Adrenal gland (tissue), 12 donors: ENCODE results near the gene MIER3. TPM values are rescaled to one million over a fixed set of nuclear protein-coding genes. Genes with fewer than 3 reads are reported as not detected.

ENCODE experiments used
- DNase-seq, 7 donors: peaks; one replicate each; pipeline ENCODE4 v3.0.0-alpha.2; 2019 to 2020
- H3K27ac ChIP-seq, 5 donors: fragments of 200-600 bp; sonication (generic) in 4 of 5; 1 replicate in 3 of 5; 2 replicates in 2 of 5; pipeline versions ENCODE4 v1.5.1 to v1.8.0; 2016 to 2020; ENCODE audit warnings: mild to moderate bottlenecking in 1 of 5
- H3K27me3 ChIP-seq: fragments of 200-600 bp; 2 replicates; pipeline ENCODE4 v1.8.0; 2021
- H3K36me3 ChIP-seq, 2 donors: fragments of 200-600 bp; replicated peaks in 1 of 2; 1 replicate in 1 of 2; 2 replicates in 1 of 2; pipeline versions ENCODE4 v1.5.1 to v1.8.0; 2018 to 2022
- H3K4me1 ChIP-seq, 2 donors: fragments of 200-600 bp; replicated peaks in 1 of 2; 1 replicate in 1 of 2; 2 replicates in 1 of 2; pipeline versions ENCODE4 v1.5.1 to v1.8.0; 2018 to 2021
- H3K4me3 ChIP-seq, 4 donors: fragments of 200-600 bp; sonication (generic) in 3 of 4; one replicate each; pipeline ENCODE4 v1.5.1; 2016 to 2018
- H3K9me3 ChIP-seq, 3 donors: fragments of 200-600 bp; sonication (generic) in 1 of 3; replicated peaks in 1 of 3; 1 replicate in 2 of 3; 2 replicates in 1 of 3; pipeline versions ENCODE4 v1.5.1 to v1.8.0; 2016 to 2021
- CTCF ChIP-seq, 6 experiments: fragments of 450-650 bp in 4 of 6; fragments of 200-600 bp in 2 of 6; sonication (generic) in 1 of 6; IDR thresholded peaks; 1 replicate in 5 of 6; 2 replicates in 1 of 6; pipeline versions ENCODE4 v1.5.1 to v1.8.0; 2016 to 2021; ENCODE audit warnings: antibody characterized with exemption in 6 of 6, mild to moderate bottlenecking in 2 of 6, moderate library complexity in 1 of 6
- POLR2A ChIP-seq, 2 donors: fragments of 450-650 bp; IDR thresholded peaks; one replicate each; pipeline ENCODE4 v1.6.1; 2017; ENCODE audit warnings: antibody characterized with exemption in 2 of 2, mild to moderate bottlenecking in 2 of 2, moderate library complexity in 1 of 2
- WGBS, 4 donors: extraction: QIAGEN DNeasy Blood & Tissue Kit in 2 of 4; methylation state at CpG; one replicate each; pipeline versions ENCODE4 v1.1.5 to v1.1.7; 2013 to 2017; 5-methylcytosine and 5-hydroxymethylcytosine counted together
- intact Hi-C, 2 donors: fragments of 100-400 bp; cut with DNase I; formaldehyde crosslinking; loops; one replicate each; pipeline versions ENCODE4 v1.14.1 to v1.15.0; 2022 to 2023
- polyA plus RNA-seq, 3 donors: library from polyadenylated mRNA; stranded (reverse); fragments of 200-250 nt in 2 of 3; fragments of 350-450 nt in 1 of 3; fragmentation: Illumina TruSeq in 1 of 3; extraction: RNeasy Lipid Tissue Mini Kit (QIAGEN cat#74804) in 1 of 3; gene quantifications; one replicate each; pipeline ENCODE4 v1.2.3, GENCODE V29; 2013 to 2014
- total RNA-seq, 9 donors: library from RNA; depleted of rRNA in 4 of 9; stranded (reverse); fragments of >200 nt in 4 of 9; fragments of 120-200 nt in 1 of 9; fragmentation: NEBNext Ultra II Directional in 1 of 9; extraction: Animal tissue kit (Norgen Biotek cat#: 25700) in 1 of 9; gene quantifications; one replicate each; pipeline versions ENCODE4 v1.1.0 to v1.2.4, GENCODE V29; 2013 to 2023
- donor health status: healthy with polysubstance abuse.
- donor health status: Bipolar disorder and iron deficiency.
- donor health status: DM: yes; HTN: yes; CAD: no.
- donor health status: DM: no; HTN: no; CAD: no.
- donor health status: DM: no; HTN: no; CAD: no.
- donor health status: DM: yes; HTN: yes; CAD: no.

The MIER3 gene
- total and polyA plus RNA-seq, 12 donors: 5.1 to 30.2 (median 19.1) TPM

GRCh38 chr5:56893251-56893951 lies 58.5 kb downstream of the MIER3 start:
- no peak overlapping the region for H3K27ac ChIP-seq

GRCh38 chr5:56881571-56881970 lies 70.4 kb downstream of the MIER3 start:
- Histone ChIP-seq H3K27ac (no peak overlapping the region), H3K4me1 (no peaks in the 10 kb centered on the region), H3K9me3 (no peaks in the 10 kb centered on the region), H3K27me3 (no peaks in the 10 kb centered on the region), H3K36me3 (peaks cover 0 to 77% of the 10 kb centered on the region in 2 donors), H3K4me3 (no peak overlapping the region)
- 95 to 99% (median 99%) methylated on average over 5 of the region's 5 CpGs for WGBS, 4 donors
- TF ChIP-seq CTCF (IDR thresholded peaks at IDR 0.05): no peak
- no peak for TF ChIP-seq POLR2A (IDR thresholded peaks at IDR 0.05)
- DNase-seq: no peak
- intact Hi-C loops: no loop called here

More at GRCh38 chr5:56893251-56893951, 58.5 kb downstream of the MIER3 start:
- Histone ChIP-seq H3K9me3 (no peaks in the 10 kb centered on the region), H3K4me3 (no peak overlapping the region), H3K36me3 (peaks cover 0 to 21% of the 10 kb centered on the region in 2 donors), H3K4me1 (no peaks in the 10 kb centered on the region), H3K27me3 (no peaks in the 10 kb centered on the region)
- intact Hi-C loops: no loop called here
- TF ChIP-seq POLR2A (IDR thresholded peaks at IDR 0.05) (no peak), CTCF (IDR thresholded peaks at IDR 0.05) (no peak)
- WGBS, 4 donors: 92 to 98% (median 95%) methylated on average over 5 of the region's 5 CpGs
- DNase-seq: no peak

- TF ChIP-seq POLR2A (IDR thresholded peaks at IDR 0.05): no peak
- TF ChIP-seq CTCF (IDR thresholded peaks at IDR 0.05): no peak
- DNase-seq: no peak
- Histone ChIP-seq H3K27me3 (no peaks in the 10 kb centered on the region), H3K36me3 (peaks cover 0 to 58% of the 10 kb centered on the region in 2 donors), H3K9me3 (no peaks in the 10 kb centered on the region), H3K4me1 (no peaks in the 10 kb centered on the region), H3K4me3 (no peak overlapping the region), H3K27ac (no peak overlapping the region)
- 61 to 73% (median 70%) methylated on average over 3 of the region's 3 CpGs for WGBS, 4 donors
- intact Hi-C loops: no loop called here
These were observed 75.6 kb downstream of the MIER3 start for GRCh38 chr5:56876327-56876726.

- TF ChIP-seq CTCF (IDR thresholded peaks at IDR 0.05): no peak
- no peak for TF ChIP-seq POLR2A (IDR thresholded peaks at IDR 0.05)
These were observed 78.9 kb downstream of the MIER3 start for GRCh38 chr5:56873056-56873455.

More at GRCh38 chr5:56873056-56873455, 78.9 kb downstream of the MIER3 start:
- Histone ChIP-seq H3K27ac (no peak overlapping the region), H3K4me3 (no peak overlapping the region), H3K36me3 (peaks cover 0 to 40% of the 10 kb centered on the region in 2 donors), H3K4me1 (no peaks in the 10 kb centered on the region), H3K9me3 (no peaks in the 10 kb centered on the region), H3K27me3 (no peaks in the 10 kb centered on the region)
- intact Hi-C loops: no loop called here
- WGBS, 4 donors: 57 to 79% (median 70%) methylated on average over 3 of the region's 3 CpGs
- DNase-seq: no peak
